Measurements from ENCODE around the gene CDON. TPM values are rescaled to one million over a fixed set of nuclear protein-coding genes. Genes with fewer than 3 reads are reported as not detected.

The CDON gene, protein sequence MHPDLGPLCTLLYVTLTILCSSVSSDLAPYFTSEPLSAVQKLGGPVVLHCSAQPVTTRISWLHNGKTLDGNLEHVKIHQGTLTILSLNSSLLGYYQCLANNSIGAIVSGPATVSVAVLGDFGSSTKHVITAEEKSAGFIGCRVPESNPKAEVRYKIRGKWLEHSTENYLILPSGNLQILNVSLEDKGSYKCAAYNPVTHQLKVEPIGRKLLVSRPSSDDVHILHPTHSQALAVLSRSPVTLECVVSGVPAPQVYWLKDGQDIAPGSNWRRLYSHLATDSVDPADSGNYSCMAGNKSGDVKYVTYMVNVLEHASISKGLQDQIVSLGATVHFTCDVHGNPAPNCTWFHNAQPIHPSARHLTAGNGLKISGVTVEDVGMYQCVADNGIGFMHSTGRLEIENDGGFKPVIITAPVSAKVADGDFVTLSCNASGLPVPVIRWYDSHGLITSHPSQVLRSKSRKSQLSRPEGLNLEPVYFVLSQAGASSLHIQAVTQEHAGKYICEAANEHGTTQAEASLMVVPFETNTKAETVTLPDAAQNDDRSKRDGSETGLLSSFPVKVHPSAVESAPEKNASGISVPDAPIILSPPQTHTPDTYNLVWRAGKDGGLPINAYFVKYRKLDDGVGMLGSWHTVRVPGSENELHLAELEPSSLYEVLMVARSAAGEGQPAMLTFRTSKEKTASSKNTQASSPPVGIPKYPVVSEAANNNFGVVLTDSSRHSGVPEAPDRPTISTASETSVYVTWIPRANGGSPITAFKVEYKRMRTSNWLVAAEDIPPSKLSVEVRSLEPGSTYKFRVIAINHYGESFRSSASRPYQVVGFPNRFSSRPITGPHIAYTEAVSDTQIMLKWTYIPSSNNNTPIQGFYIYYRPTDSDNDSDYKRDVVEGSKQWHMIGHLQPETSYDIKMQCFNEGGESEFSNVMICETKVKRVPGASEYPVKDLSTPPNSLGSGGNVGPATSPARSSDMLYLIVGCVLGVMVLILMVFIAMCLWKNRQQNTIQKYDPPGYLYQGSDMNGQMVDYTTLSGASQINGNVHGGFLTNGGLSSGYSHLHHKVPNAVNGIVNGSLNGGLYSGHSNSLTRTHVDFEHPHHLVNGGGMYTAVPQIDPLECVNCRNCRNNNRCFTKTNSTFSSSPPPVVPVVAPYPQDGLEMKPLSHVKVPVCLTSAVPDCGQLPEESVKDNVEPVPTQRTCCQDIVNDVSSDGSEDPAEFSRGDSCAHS (N-terminal part only)
- total RNA-seq = 12.0 TPM
- long read RNA-seq, partial matches to known transcripts = 0 of 2 reads
- long read RNA-seq, other reads (novel, unspliced or antisense) = 2 of 2 reads

GRCh38 chr11:126062679-126063506 lies at the start of gene CDON:
Gene CDON, minus strand, starts transcription at chr11:126062866. Its CDS starts 39,390 bp downstream, at chr11:126023476.
- peak; percentile 93 for DNase-seq (ENCODE audit: low spot score)

GRCh38 chr11:126111458-126112116 lies 48.9 kb upstream of the CDON start:
- no peak for DNase-seq (ENCODE audit: low spot score)

- no peak for DNase-seq (ENCODE audit: low spot score)
Observed at GRCh38 chr11:126109941-126110731, 47.5 kb upstream of the CDON start.

- DNase-seq (ENCODE audit: low spot score) = no peak
Observed at GRCh38 chr11:126106594-126107328, 44.1 kb upstream of the CDON start.

DNA sequence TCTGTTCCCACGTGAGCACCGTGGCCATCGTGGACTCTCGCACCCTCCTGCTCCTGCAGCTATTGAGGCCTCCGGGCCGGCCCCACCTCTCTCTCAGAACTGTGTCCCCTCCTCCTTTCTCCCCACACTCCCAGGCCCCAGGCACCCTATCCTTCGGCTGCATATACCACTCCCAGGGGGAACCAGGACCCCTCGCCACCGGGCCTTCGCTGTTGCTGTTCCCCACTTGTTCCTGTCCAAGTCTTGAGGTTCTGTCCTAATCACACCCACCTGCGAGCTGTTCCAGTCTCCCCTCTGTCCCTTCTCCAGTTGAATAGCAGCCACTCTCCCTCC lies 43.0 kb upstream of the CDON start:
- no peak for DNase-seq (ENCODE audit: low spot score)

- no peak for DNase-seq (ENCODE audit: low spot score)
Observed at GRCh38 chr11:126105022-126105747, 42.5 kb upstream of the CDON start.

- DNase-seq (ENCODE audit: low spot score) = no peak
Observed at GRCh38 chr11:126104420-126104819, 41.8 kb upstream of the CDON start.

DNA sequence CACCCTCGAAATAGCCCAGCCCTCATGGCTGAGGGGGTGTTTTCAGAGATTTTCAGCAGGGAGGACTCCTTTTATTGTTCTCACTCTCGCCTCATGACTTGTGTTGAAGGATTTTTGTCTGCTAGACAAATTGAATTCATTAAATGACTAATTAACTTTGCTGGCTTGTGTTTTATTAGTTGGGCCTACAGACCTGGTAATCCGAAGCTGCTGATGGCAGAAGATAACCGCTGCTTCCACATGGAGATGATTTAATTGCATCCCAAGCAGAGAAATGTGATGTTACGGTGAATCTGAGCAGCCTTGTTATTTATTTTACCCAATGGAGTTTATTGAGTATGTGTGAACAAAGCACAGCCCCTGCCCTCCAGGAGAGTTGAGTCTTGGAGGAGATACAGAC lies 40.5 kb upstream of the CDON start:
- DNase-seq (ENCODE audit: low spot score) = no peak

- DNase-seq (ENCODE audit: low spot score) = no peak
Observed at GRCh38 chr11:126102436-126102981, 39.8 kb upstream of the CDON start.

- no peak for DNase-seq (ENCODE audit: low spot score)
Observed at GRCh38 chr11:126101930-126102283, 39.2 kb upstream of the CDON start.

DNA sequence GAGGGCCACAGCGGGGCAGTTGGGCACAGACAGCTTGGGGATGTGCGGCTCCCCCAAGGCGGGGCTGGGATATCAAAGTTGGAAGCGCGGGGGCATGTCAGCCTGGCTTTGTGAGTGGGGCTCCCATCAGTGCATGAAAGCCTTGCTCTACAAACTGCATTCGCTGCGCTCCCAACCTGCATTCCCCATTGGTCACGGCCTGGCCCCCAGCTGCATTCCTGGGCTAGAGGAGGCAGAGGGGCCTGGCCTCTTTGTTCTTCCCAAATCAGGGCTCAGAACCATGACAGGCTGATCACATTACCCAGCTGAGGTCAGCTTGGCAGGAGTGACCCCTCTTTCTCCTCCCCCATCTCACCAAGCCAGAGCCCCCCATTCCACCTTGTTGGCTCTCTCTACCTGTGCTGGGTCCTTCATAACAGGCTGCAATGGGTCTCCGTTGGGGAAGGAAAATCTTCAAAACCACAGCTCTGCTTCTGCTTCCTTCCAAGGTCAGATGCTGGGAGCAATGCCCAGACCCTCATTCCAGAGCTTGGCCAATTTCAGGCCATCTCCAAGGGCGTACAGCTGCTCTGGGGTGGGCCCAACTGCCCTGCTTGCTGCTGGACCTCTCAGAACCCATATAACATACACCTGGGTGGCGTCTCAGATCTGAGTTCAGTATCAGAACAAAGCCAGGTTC lies 38.7 kb upstream of the CDON start:
- DNase-seq (ENCODE audit: low spot score) = no peak

DNA sequence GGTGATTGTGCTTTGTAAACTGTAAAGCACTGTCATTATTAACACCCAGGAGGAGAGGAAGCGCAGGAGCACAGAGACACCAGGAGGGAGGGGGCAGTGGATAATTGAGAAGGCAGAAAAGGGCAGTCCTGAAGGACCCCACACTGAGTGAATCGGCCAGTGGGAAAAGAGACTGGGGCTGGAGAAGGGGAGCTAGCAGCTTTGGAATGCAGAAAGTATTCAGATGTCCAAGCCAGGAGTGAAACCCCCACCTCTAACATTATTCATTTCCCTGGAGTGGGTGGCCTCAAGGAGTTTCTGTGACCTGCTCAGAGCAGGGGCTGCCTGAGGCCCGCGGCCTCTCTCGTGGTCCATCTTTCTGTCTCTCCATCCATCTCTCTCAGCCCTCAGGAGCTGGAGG lies 38.0 kb upstream of the CDON start:
- no peak for DNase-seq (ENCODE audit: low spot score)

DNA sequence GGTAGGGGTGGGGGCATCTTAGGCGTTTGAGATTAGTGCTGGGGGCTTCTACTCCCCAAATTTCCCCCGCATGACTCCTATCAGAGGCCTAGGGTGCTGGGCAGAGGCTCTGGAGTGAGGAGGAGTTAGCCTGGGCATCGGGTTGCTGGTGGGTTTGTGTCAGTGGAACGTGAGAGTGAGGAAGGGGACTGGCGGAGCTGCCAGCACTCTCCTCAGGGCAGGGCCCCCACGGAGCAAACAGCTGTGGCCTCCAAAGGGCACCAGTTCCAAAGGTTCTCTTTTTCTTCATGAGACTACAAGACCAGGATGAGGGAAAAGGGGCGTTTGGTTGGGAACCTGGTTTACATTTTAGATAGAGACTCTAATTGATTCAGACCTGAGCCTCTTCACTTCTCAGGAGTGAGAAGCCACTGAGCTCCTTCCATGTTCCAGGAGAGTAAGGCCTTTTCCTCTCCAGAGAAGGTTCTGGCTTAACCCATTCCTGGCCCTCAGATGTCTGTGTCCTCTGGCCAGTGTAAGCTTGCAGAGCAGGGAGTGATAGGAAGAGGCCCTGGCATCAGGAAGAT lies 35.6 kb upstream of the CDON start:
- DNase-seq (ENCODE audit: low spot score) = no peak

- peak; percentile 47 for DNase-seq (ENCODE audit: low spot score)
Observed at GRCh38 chr11:126095745-126096144, 33.1 kb upstream of the CDON start.

DNA sequence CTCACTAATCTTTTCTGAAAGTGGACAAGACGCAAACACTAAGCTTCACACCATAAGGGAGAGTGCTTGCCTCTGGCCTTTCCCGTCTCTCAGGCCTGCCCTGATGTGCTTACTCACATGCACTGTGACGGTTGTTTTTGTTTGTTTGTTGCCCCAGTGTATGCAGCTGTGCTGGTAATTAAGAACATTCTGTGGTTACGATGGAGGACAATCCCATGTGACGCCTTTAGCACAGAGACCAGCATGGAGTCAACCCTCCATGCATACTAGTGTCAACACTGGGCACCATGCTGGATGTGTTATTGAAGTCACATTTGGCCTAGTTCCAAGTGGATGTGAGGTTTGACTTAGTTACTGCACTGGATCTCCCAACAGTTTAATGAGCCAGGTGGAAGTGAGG lies 27.8 kb upstream of the CDON start:
- DNase-seq (ENCODE audit: low spot score) = no peak

DNA sequence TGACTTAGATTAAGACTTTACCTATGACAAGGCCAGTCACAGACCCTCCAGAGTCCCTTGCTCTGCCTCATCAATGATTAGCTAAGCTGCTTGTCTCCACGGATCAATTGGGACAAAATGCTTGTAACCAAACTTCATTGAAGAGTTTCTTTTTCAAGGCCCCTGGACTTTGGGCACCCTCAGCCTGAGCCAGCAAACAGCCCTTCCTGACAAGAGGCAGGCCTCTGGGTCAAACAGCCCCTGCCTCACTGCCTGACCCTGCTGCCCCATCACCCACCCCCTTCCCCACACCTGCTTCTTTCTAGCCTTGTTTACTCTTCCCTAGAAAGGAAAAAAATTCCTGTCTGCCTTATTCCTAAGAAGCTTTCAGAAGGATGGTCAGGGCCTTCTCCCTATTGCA lies 26.3 kb upstream of the CDON start:
- DNase-seq (ENCODE audit: low spot score) = no peak

- DNase-seq (ENCODE audit: low spot score) = no peak
Observed at GRCh38 chr11:126086248-126086647, 23.6 kb upstream of the CDON start.
